GM12891 (cell line): Measurements from ENCODE around the gene BARHL2.

Experiments used
- POLR2A ChIP-seq: IDR thresholded peaks from 2 replicates; pipeline ENCODE4 v1.6.1; 2011; ENCODE audit warnings: low read depth, low read length, control low read depth
- POLR2AphosphoS5 ChIP-seq: IDR thresholded peaks from 2 replicates; pipeline ENCODE4 v1.6.1; 2011; ENCODE audit warnings: low read depth, low read length, control low read depth
- POU2F2 ChIP-seq: IDR thresholded peaks from 2 replicates; pipeline ENCODE4 v1.6.1; 2011; ENCODE audit warnings: low read depth, mild to moderate bottlenecking, control low read depth, low read length, moderate library complexity
- SPI1 ChIP-seq: IDR thresholded peaks from 2 replicates; pipeline ENCODE4 v1.6.1; 2011; ENCODE audit warnings: low read depth, low read length, control low read depth
- TAF1 ChIP-seq: IDR thresholded peaks from 2 replicates; pipeline ENCODE4 v1.6.1; 2011; ENCODE audit warnings: low read depth, low read length, control low read depth

DNA sequence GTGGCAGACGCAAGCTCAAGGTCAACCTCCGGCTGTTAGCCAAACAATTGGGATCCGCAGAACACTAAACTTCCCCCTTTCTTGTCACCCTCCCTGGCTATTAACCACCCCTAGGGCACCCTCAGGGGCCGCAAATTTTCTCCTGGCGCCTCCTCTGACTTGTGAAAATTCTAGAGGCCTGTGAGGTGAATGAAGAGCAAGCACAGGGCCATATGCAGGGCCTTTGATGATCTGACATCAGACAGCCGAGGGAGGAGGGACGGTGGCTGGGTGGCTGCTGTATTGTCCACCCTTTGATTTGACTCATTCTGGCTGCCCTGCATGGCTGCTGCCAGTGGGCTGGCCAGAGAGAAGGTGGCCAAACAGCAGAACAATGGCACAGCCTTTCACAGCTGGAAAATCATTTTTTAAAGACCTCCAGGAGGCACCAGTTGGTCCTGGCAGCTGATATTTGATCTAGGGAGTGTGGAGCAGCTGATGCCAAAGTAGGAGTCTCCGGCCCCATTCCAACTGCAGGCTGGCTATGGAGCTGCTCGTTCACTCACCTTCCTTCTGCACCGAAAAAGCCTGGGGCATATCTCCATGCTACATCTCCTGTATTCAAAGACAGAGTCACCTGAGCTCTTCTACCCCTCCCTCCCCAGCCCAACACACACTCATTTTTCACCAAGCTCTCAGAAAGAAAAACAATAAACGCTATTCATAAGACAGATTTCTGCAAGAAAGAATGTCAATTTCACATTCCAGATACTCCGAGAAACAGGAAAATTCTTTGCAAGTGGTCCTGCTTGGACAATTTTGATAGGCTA, 44.9 kb upstream of the BARHL2 start:
- TF ChIP-seq POLR2AphosphoS5 (no peak), TAF1 (no peak), POLR2A (no peak), SPI1 (no peak), POU2F2 (no peak)
